HUES48 (cell line): Measurements from ENCODE around the gene FRYL.
"Not testable (repeated sequence)": the region's sequence is repeated elsewhere in the genome, so short reads cannot be mapped to it uniquely, and the experiment has no call there.

Source experiments
- H3K27ac ChIP-seq: one replicate; pipeline ENCODE4 v1.7.0; 2013; ENCODE audit warnings: low read depth, low read length, inconsistent platforms
- H3K27me3 ChIP-seq: 2 replicates; pipeline ENCODE4 v1.6.1; 2013; ENCODE audit warnings: mild to moderate bottlenecking, low read length; ENCODE audit not compliant: control insufficient read depth, insufficient read depth
- H3K36me3 ChIP-seq: 2 replicates; pipeline ENCODE4 v1.6.1; 2013; ENCODE audit warnings: low read length; ENCODE audit not compliant: control insufficient read depth, insufficient read depth
- H3K4me1 ChIP-seq: 2 replicates; pipeline ENCODE4 v1.6.1; 2013; ENCODE audit warnings: mild to moderate bottlenecking, low read length; ENCODE audit not compliant: control insufficient read depth, insufficient read depth
- H3K4me3 ChIP-seq: 2 replicates; pipeline ENCODE4 v1.5.1; 2013; ENCODE audit warnings: mild to moderate bottlenecking, low read depth, low read length
- H3K9ac ChIP-seq: 2 replicates; pipeline ENCODE4 v1.6.1; 2013; ENCODE audit warnings: mild to moderate bottlenecking, low read depth, low read length, moderate library complexity
- H3K9me3 ChIP-seq: 2 replicates; pipeline ENCODE4 v1.6.1; 2013; ENCODE audit warnings: low read length; ENCODE audit not compliant: control insufficient read depth, insufficient read depth

Gene FRYL

DNA sequence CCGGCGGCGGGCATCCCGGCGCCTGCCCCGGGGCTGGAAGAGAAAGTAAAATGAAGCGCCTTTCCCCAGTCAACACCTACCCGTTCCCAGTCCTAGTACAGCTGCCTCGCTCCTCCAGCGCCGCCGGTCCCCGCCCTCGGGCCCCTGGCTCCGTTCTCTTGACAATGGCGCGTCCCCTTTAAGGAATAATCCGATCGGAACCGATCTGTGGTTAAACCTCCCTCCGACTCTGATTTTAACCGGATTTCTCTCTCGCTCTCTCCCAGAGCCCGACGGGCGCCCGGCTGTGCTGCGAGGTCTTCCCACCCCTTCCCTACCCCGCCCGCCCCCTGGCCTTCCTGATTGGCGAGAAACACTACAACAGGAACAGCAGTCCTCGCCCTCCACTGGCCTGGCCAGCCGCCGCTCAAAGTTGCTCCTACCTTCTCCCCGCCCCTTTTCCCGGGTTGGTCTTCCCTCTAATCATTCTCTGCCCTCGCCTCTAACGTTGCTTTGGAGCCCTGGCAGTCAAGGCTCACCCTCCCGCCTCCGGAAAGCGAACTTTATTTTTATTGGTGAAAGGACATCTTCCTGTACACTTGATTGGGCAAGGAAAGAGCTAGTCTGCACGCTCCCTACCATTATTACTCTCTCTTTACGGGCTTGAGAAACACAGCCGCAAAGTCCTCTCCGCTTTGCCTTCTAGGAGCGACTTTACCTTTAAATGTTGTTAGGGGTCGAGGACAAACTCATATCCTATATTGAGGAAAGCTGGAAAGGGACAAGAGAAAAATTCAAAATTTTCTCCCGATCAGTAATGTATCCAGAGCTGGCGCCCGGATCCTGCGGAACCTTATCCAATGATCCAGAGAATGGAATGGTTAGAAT, at the start of gene FRYL:
TSS of gene FRYL (minus strand) at position 282 of the 867 bp plus-strand sequence. CDS start 145,869 bp downstream, outside the sequence.
- Histone ChIP-seq H3K4me3 (peak within 1 kb of the TSS; percentile 82), H3K9me3 (no peaks in the 10 kb centered on the region), H3K27ac (peak within 1 kb of the TSS; percentile 94)

DNA sequence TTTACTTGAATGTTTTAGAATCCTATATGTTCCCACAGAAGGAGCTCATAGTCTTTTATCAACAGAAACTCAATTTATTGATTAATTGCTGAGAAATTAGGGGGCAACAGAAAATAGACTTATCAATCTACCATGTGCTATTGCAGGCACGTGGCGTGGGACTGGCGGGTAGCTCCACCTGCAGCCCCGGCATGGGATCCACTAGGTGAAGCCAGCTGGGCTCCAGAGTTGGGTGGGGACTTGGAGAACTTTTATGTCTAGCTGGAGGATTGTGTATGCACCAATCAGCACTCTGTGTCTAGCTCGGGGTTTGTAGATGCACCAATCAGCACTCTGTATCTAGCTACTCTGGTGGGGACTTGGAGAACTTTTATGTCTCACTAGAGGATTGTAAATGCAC, 47.5 kb upstream of the FRYL start:
- H3K4me1 ChIP-seq, result peaks cover 8% of the 10 kb centered on the region; the same call in 1 of the 2 replicates
- no peak overlapping the region for H3K27ac ChIP-seq
- no peaks in the 10 kb centered on the region for H3K27me3 ChIP-seq
- H3K9me3 ChIP-seq, result no peaks in the 10 kb centered on the region
- H3K4me3 ChIP-seq, result no peak overlapping the region
- H3K9ac ChIP-seq, result no peak overlapping the region
- no peaks in the 10 kb centered on the region for H3K36me3 ChIP-seq

More for the DNA sequence above, at the start of gene FRYL:
- Histone ChIP-seq H3K9ac (peak within 1 kb of the TSS; percentile 76), H3K4me1 (peaks cover 31% of the 10 kb centered on the region), H3K27me3 (no peaks in the 10 kb centered on the region), H3K36me3 (no peaks in the 10 kb centered on the region)

DNA sequence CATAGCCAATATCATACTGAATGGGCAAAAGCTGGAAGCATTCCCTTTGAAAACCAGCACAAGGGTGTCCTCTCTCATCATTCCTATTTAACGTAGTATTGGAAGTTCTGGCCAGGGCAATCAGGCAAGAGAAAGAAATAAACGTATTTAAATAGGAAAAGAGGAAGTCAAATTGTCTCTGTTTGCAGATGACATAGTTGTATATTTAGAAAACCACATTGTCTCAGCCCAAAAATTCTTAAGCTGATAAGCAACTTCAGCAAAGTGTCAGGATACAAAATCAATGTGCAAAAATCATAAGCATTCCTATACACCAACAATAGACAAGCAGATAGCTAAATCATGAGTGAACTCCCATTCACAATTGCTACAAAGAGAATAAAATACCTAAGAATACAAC, 41.4 kb upstream of the FRYL start:
- not testable (repeated sequence) for H3K36me3 ChIP-seq, H3K9me3 ChIP-seq, H3K27me3 ChIP-seq, H3K27ac ChIP-seq, H3K9ac ChIP-seq, H3K4me3 ChIP-seq, H3K4me1 ChIP-seq

DNA sequence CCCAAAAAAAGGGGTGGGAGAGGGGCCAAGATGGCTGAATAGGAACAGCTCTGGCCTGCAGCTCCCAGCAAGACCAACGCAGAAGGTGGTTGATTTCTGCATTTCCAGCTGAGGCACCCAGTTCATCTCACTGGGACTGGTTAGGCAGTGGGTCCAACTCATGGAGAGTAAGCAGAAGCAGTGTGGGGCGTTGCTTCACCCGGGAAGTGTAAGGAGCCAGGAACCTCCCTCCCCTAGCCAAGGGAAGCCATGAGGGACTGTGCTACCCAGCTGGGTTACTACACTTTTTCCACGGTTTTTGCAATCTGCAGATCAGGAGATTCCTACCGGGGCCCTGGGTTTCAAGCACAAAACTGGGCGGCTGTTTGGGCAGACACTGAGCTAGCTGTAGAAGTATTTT, 36.9 kb upstream of the FRYL start:
- no peak overlapping the region for H3K4me3 ChIP-seq
- H3K4me1 ChIP-seq, result peaks cover 8% of the 10 kb centered on the region; the same call in 1 of the 2 replicates
- no peaks in the 10 kb centered on the region for H3K36me3 ChIP-seq
- H3K9me3 ChIP-seq, result no peaks in the 10 kb centered on the region
- H3K27me3 ChIP-seq, result no peaks in the 10 kb centered on the region
- H3K27ac ChIP-seq, result no peak overlapping the region
- no peak overlapping the region for H3K9ac ChIP-seq

DNA sequence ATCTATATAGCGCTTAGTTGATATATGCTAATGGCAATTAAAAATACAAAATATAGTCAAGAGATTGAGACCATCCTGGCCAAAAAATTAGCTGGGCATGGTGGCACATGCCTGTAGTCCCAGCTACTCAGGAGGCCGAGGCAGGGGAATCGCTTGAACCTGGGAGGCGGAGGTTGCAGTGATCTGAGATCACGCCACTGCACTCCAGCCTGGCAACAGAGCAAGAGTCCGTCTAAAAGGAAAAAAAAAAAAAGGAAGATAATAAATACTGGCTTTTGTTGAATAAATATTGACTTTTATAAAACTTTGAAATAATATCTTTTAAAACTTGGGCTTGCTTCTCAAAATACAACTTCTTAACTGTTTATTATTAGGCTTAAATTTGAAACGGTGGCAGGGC, 36.2 kb upstream of the FRYL start:
- H3K9ac ChIP-seq, H3K27me3 ChIP-seq, H3K4me3 ChIP-seq, H3K4me1 ChIP-seq, H3K36me3 ChIP-seq, H3K9me3 ChIP-seq, H3K27ac ChIP-seq: not testable (repeated sequence)

DNA sequence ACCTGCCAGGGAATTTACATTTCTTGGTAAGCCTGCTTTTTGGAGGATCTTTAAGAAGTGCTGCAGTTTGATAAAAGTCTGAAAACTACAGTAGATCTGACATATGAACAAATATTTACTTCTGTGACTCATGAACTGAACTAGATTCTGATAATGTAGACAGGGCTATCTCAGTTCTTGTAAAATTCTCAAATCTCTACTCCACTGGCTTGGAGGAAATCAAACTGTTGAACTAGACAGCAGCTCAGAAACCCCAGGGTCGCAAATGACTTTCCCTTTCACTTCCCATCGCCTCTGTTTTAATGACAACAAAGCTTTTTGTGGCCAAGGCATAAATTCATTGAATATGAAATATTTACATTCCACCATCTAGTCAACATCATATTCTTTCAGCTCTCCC, 35.4 kb upstream of the FRYL start:
- Histone ChIP-seq H3K27ac (no peak overlapping the region), H3K4me3 (no peak overlapping the region), H3K27me3 (no peaks in the 10 kb centered on the region), H3K9me3 (no peaks in the 10 kb centered on the region), H3K9ac (no peak overlapping the region), H3K36me3 (no peaks in the 10 kb centered on the region), H3K4me1 (peaks cover 8% of the 10 kb centered on the region; the same call in 1 of the 2 replicates)

DNA sequence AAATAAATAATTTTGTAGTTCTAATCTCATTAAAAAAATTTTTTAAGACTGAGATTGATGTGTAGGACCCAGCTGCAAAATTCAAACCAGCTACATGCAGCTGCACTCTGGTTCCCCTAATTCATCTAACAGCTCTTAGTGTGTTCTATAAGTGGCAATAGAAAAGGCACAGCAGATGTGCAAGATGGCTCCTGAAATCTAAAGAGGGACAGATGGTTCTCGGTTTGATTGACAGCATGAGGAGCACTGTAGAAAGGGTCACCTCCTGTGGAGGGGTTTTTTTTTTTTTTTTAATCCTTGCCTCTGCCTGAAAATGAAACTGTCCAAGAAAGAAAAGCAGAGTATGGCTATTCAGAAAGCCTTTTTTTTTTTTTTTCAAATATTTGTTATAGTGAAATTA, 33.9 kb upstream of the FRYL start:
- Histone ChIP-seq H3K36me3 (no peaks in the 10 kb centered on the region), H3K27me3 (no peaks in the 10 kb centered on the region), H3K9me3 (no peaks in the 10 kb centered on the region), H3K4me1 (peaks cover 8% of the 10 kb centered on the region; the same call in 1 of the 2 replicates), H3K27ac (no peak overlapping the region), H3K9ac (no peak overlapping the region), H3K4me3 (no peak overlapping the region)

DNA sequence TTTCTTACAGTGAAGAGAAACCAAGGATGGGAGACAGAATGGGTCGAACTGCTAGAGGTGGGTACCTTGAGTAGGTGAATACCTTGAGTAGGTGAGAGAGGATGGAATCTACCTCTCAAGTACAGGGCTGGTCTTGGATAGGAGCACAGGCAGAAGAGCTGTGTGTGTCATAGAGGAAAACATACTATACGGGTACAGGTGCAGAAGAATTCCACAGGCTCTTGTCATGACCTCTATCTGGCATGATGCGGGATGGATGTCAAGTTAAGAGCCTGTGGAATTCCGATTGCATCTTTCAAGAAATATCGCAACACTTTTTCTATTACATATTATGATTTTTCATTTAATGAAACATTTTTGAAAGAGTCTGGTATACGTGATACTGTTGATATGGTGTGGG, 32.8 kb upstream of the FRYL start:
- peaks cover 8% of the 10 kb centered on the region; the same call in 1 of the 2 replicates for H3K4me1 ChIP-seq
- H3K27ac ChIP-seq, result no peak overlapping the region
- H3K36me3 ChIP-seq, result no peaks in the 10 kb centered on the region
- H3K27me3 ChIP-seq, result no peaks in the 10 kb centered on the region
- H3K9me3 ChIP-seq, result no peaks in the 10 kb centered on the region
- no peak overlapping the region for H3K4me3 ChIP-seq
- no peak overlapping the region for H3K9ac ChIP-seq

DNA sequence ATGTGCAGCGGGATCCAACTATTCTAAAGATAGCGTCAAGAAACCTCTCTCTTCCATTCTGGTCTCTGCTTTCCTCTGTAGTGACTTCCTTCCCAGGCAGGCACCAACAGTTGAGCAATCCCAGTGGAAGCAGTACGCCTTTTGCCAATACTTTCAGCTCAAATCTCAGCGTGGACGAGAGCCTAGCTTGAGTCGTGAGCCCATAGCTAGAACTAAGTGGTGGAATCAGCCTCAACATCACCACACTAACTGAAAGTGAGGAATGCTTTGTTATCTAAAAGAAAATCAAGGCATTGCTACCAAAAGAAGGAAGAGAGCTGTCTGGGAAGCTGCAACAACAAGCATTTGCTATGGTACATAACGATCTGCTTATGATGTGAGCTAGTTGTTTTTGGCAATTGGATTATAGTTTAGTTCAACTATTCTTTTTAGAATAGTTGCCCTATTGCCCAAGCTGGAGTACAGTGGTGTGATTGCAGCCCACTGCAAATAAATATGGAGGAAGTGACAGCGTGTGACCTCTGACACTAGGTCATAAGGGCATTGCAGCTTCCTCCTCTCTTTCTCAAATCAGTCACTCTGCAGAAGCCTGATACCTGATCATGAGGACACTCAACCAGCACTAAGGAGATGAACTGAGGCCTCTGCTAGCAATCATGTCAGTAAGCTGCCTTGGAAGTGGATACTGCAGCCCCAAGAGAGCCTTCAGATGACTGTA, 24.7 kb upstream of the FRYL start:
- H3K36me3 ChIP-seq, result no peaks in the 10 kb centered on the region
- H3K4me3 ChIP-seq, result no peak overlapping the region
- no peaks in the 10 kb centered on the region for H3K27me3 ChIP-seq
- H3K27ac ChIP-seq, result no peak overlapping the region
- H3K9me3 ChIP-seq, result no peaks in the 10 kb centered on the region
- H3K9ac ChIP-seq, result no peak overlapping the region
- no peaks in the 10 kb centered on the region for H3K4me1 ChIP-seq

DNA sequence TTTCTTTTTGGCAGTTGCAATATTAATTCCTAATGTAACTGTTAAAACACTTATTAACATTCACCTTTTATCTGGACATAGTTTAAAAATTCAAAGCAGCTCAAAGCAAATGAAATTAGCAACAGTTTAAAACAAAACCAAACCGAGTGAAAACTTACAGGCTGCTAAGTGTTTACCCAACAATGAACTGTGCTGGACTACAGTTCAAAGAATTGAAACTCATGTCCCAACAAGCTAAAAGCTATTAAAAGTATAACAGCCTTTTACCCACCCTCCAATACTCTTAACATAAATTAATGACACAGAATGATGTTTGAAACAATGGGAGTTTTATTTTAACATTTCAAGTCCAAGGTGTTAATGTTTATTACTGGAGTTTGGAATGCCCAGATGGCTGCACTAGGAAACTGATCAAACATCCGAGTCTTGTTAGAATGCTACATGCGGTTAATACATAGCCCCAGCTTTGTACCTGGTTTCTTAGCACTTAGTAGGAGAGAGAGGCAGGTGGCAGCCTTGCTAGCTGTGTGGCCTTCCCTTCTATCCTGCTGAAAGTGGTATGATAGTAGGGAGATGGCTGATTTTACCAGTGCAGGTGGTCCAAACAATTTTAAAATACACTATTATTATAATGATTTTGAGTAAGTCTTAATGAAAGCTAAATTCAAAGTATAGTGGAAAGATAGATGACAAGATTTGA, 21.1 kb upstream of the FRYL start:
- Histone ChIP-seq H3K9ac (no peak overlapping the region), H3K9me3 (no peaks in the 10 kb centered on the region), H3K4me3 (no peak overlapping the region), H3K27ac (no peak overlapping the region), H3K36me3 (no peaks in the 10 kb centered on the region), H3K27me3 (no peaks in the 10 kb centered on the region), H3K4me1 (peaks cover 10% of the 10 kb centered on the region; the same call in 1 of the 2 replicates)
